ENCODE measurements around the gene C1QL4.
"Not testable (repeated sequence)": the region's sequence is repeated elsewhere in the genome, so short reads cannot be mapped to it uniquely, and the experiment has no call there.

Gene C1QL4

GRCh38 chr12:49339464-49339861 lies 2.5 kb upstream of the C1QL4 start:
- Histone ChIP-seq H3K36me3 (ENCODE audit: control insufficient read depth, insufficient read depth, low read length) (no peaks in the 10 kb centered on the region), H3K27ac (ENCODE audit: low read depth, low read length) (no peak overlapping the region), H3K4me3 (ENCODE audit: low read depth, low read length) (no peak overlapping the region)

DNA sequence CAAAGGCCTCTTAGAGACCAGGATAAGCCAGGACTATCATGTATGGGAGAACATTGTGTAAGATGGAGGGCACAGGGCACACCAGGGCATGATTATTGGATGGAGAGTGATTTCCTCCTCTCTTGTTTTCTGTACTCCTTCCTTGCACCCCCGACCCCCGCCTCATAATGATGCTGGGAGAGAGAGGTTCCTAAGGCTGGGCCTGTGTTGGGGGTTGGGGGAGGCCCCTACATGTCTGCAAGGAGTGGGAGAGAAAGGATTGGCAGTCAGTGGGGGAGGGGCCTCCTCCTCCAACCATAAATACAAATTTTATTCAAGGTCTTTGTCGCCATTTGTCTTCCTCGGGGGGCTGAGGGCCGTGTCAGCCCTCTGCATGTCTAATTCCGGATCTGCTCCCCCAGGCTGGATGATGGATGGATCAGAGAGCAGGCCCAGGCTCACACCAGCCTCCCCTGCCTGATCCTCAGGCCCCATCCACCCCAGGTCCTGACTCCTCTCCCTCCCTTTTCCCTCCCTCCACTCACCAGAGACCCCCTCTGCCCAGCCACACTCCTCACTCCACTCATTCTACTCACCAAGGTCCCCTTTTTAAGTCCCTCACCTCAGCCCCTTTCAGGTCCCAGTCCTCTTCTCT lies 2.0 kb upstream of the C1QL4 start:
- no peak overlapping the region for H3K27ac ChIP-seq (ENCODE audit: low read depth, low read length)
- no peak overlapping the region for H3K4me3 ChIP-seq (ENCODE audit: low read depth, low read length)
- H3K4me1 ChIP-seq (ENCODE audit: control insufficient read depth, insufficient read depth, low read length) = peaks cover 45% of the 10 kb centered on the region
- H3K36me3 ChIP-seq (ENCODE audit: control insufficient read depth, insufficient read depth, low read length) = no peaks in the 10 kb centered on the region
- no peaks in the 10 kb centered on the region for H3K9me3 ChIP-seq (ENCODE audit: control insufficient read depth, insufficient read depth, low read depth, low read length)
- no peak overlapping the region for H3K9ac ChIP-seq (ENCODE audit: low read length)
- H3K27me3 ChIP-seq (ENCODE audit: control insufficient read depth, insufficient read depth, low read length) = peaks cover 98% of the 10 kb centered on the region

More at GRCh38 chr12:49339464-49339861, 2.5 kb upstream of the C1QL4 start:
- H3K27me3 ChIP-seq (ENCODE audit: control insufficient read depth, insufficient read depth, low read length) = peaks cover 98% of the 10 kb centered on the region
- H3K4me1 ChIP-seq (ENCODE audit: control insufficient read depth, insufficient read depth, low read length) = peaks cover 45% of the 10 kb centered on the region
- H3K9me3 ChIP-seq (ENCODE audit: control insufficient read depth, insufficient read depth, low read depth, low read length) = no peaks in the 10 kb centered on the region
- no peak overlapping the region for H3K9ac ChIP-seq (ENCODE audit: low read length)

DNA sequence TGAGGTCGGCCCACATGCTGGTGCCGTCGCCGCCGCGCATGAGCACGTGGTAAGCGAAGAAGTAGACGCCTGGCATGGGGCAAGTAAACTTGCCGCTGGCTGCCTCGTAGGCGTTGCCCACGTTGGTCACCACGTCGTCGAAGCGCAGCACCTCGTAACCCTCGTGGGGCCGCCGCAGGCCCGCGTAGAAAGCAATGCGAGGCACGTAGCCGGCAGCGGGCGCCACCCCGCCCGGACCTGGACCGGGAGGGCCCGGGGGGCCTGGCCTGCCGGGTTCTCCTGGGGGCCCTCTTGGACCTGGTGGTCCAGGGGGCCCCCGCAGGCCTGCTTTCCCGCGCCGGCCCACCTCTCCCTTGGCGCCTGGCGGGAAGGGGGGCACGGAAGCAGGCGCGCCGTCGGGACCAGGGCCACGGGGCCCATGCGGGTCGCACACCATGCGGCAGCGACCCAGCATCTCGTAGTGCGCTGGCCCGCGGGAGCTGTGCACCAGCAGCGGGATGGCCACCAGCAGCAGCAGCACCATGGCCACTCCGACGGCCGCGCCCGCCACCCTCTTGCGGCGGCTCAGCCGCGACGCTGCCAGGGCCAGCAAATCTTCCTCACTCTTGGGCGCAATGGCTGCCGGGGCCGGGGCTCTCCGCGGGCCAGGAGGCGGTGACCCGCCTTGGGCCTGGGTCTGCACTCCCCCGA lies 888 bp downstream of the C1QL4 start:
- H3K9ac ChIP-seq (ENCODE audit: low read length) = no peak overlapping the region
- no peaks in the 10 kb centered on the region for H3K9me3 ChIP-seq (ENCODE audit: control insufficient read depth, insufficient read depth, low read depth, low read length)
- peaks cover 1% of the 10 kb centered on the region for H3K36me3 ChIP-seq (ENCODE audit: control insufficient read depth, insufficient read depth, low read length)
- peaks cover 94% of the 10 kb centered on the region for H3K27me3 ChIP-seq (ENCODE audit: control insufficient read depth, insufficient read depth, low read length)
- no peak overlapping the region for H3K27ac ChIP-seq (ENCODE audit: low read depth, low read length)
- peak overlapping the region; percentile 65 for H3K4me3 ChIP-seq (ENCODE audit: low read depth, low read length)
- H3K4me1 ChIP-seq (ENCODE audit: control insufficient read depth, insufficient read depth, low read length) = peaks cover 33% of the 10 kb centered on the region

GRCh38 chr12:49335118-49335954 lies 1.7 kb downstream of the C1QL4 start:
- H3K9me3 ChIP-seq (ENCODE audit: control insufficient read depth, insufficient read depth, low read depth, low read length) = no peaks in the 10 kb centered on the region
- H3K4me3 ChIP-seq (ENCODE audit: low read depth, low read length) = no peak overlapping the region
- no peak overlapping the region for H3K9ac ChIP-seq (ENCODE audit: low read length)
- no peak overlapping the region for H3K27ac ChIP-seq (ENCODE audit: low read depth, low read length)
- peaks cover 8% of the 10 kb centered on the region for H3K36me3 ChIP-seq (ENCODE audit: control insufficient read depth, insufficient read depth, low read length)
- peaks cover 86% of the 10 kb centered on the region for H3K27me3 ChIP-seq (ENCODE audit: control insufficient read depth, insufficient read depth, low read length)
- peaks cover 26% of the 10 kb centered on the region for H3K4me1 ChIP-seq (ENCODE audit: control insufficient read depth, insufficient read depth, low read length)

DNA sequence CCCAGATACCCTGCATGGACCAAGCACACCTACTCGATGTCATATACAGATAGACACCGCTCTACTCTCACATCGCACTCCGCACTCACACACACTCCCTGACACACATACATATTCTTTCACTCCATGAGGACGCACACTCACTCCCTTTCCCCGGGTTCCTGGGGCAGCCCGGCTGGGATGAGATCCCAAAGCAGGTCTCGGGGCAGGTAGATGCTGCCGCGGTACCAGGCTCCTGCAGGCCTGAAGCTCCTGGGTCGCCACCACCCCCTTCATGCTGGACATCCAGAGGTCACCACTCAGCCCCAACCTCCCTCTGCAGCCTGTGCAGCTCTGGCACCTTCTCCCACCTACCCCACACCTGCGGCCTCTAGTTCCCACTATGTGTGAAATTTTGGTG lies 2.3 kb downstream of the C1QL4 start:
- H3K9ac ChIP-seq (ENCODE audit: low read length) = no peak overlapping the region
- H3K4me1 ChIP-seq (ENCODE audit: control insufficient read depth, insufficient read depth, low read length) = peaks cover 25% of the 10 kb centered on the region
- peaks cover 80% of the 10 kb centered on the region for H3K27me3 ChIP-seq (ENCODE audit: control insufficient read depth, insufficient read depth, low read length)
- peaks cover 14% of the 10 kb centered on the region for H3K36me3 ChIP-seq (ENCODE audit: control insufficient read depth, insufficient read depth, low read length)
- no peaks in the 10 kb centered on the region for H3K9me3 ChIP-seq (ENCODE audit: control insufficient read depth, insufficient read depth, low read depth, low read length)
- H3K4me3 ChIP-seq (ENCODE audit: low read depth, low read length) = no peak overlapping the region
- H3K27ac ChIP-seq (ENCODE audit: low read depth, low read length) = no peak overlapping the region

DNA sequence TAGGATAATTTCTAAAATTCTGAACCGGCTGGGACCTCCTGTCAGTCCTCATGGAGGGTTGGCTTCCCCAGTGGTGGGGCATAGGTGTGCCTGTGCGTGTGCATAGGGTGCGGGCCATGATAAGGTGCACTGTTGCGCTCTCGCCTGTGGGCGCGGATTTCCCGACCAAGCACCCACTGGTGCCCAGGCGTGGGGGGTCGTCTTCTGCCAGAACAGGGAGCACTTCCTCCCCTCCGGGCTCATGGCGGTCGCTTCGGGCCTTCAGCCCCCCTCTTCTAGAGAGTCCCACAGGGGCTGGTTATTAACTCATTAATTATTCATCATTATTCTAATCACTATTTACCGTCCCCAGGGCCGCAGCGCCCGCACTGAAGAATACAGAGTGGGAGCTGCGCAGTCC lies 2.8 kb downstream of the C1QL4 start:
- H3K27ac ChIP-seq (ENCODE audit: low read depth, low read length) = no peak overlapping the region

DNA sequence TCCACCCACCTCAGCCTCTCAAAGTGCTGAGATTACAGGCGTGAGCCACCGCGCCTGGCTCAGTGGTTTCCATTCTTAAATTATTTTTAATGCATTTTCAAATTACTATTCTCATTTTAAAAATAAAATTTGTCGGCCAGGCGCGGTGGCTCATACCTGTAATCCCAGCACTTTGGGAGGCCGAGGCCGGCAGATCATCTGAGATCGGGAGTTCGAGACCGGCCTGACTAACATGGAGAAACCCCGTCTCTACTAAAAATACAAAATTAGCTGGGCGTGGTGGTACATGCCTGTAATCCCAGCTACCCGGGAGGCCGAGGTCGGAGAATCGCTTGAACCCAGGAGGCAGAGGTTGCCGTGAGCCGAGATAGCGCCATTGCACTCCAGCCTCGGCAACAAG lies 3.2 kb downstream of the C1QL4 start:
- H3K36me3 ChIP-seq (ENCODE audit: control insufficient read depth, insufficient read depth, low read length) = peaks cover 23% of the 10 kb centered on the region
- not testable (repeated sequence) for H3K4me3 ChIP-seq (ENCODE audit: low read depth, low read length); H3K27ac ChIP-seq (ENCODE audit: low read depth, low read length); H3K9ac ChIP-seq (ENCODE audit: low read length); H3K9me3 ChIP-seq (ENCODE audit: control insufficient read depth, insufficient read depth, low read depth, low read length)
- peaks cover 71% of the 10 kb centered on the region for H3K27me3 ChIP-seq (ENCODE audit: control insufficient read depth, insufficient read depth, low read length)
- peaks cover 16% of the 10 kb centered on the region for H3K4me1 ChIP-seq (ENCODE audit: control insufficient read depth, insufficient read depth, low read length)

More for the DNA sequence above, 2.8 kb downstream of the C1QL4 start:
- Histone ChIP-seq H3K9ac (ENCODE audit: low read length) (no peak overlapping the region), H3K36me3 (ENCODE audit: control insufficient read depth, insufficient read depth, low read length) (peaks cover 19% of the 10 kb centered on the region), H3K9me3 (ENCODE audit: control insufficient read depth, insufficient read depth, low read depth, low read length) (no peaks in the 10 kb centered on the region), H3K27me3 (ENCODE audit: control insufficient read depth, insufficient read depth, low read length) (peaks cover 75% of the 10 kb centered on the region), H3K4me1 (ENCODE audit: control insufficient read depth, insufficient read depth, low read length) (peaks cover 20% of the 10 kb centered on the region), H3K4me3 (ENCODE audit: low read depth, low read length) (no peak overlapping the region)

GRCh38 chr12:49332891-49333371 lies 4.1 kb downstream of the C1QL4 start:
- H3K27me3 ChIP-seq (ENCODE audit: control insufficient read depth, insufficient read depth, low read length) = peaks cover 62% of the 10 kb centered on the region
- H3K27ac ChIP-seq (ENCODE audit: low read depth, low read length) = no peak overlapping the region
- no peak overlapping the region for H3K9ac ChIP-seq (ENCODE audit: low read length)
- H3K9me3 ChIP-seq (ENCODE audit: control insufficient read depth, insufficient read depth, low read depth, low read length) = no peaks in the 10 kb centered on the region
- H3K4me3 ChIP-seq (ENCODE audit: low read depth, low read length) = peak overlapping the region; percentile 55
- H3K4me1 ChIP-seq (ENCODE audit: control insufficient read depth, insufficient read depth, low read length) = peaks cover 8% of the 10 kb centered on the region
- peaks cover 25% of the 10 kb centered on the region for H3K36me3 ChIP-seq (ENCODE audit: control insufficient read depth, insufficient read depth, low read length)

DNA sequence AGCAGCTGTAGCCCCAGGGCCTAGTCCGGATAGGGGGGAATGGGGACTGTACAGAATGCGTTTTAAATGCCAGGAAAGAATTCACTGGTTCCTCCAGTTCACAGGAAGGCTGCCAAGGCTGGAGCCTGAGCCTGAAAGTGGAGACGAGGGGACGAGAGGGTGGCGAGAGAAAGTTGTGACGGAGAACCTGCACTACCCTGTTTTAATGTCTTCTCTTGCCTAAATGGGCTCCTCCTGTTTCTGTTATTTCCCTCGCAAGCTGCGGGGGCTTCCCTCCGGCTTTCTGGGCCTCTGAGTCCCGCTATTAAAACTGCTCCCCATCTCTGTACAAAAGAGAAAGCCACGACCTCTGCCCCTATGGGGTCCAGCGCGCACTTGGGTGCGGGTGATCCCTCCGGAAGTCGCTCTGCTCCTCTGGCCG lies 4.5 kb downstream of the C1QL4 start:
- Histone ChIP-seq H3K27ac (ENCODE audit: low read depth, low read length) (no peak overlapping the region), H3K36me3 (ENCODE audit: control insufficient read depth, insufficient read depth, low read length) (peaks cover 29% of the 10 kb centered on the region), H3K9me3 (ENCODE audit: control insufficient read depth, insufficient read depth, low read depth, low read length) (no peaks in the 10 kb centered on the region), H3K4me3 (ENCODE audit: low read depth, low read length) (peak overlapping the region; percentile 55), H3K27me3 (ENCODE audit: control insufficient read depth, insufficient read depth, low read length) (peaks cover 58% of the 10 kb centered on the region), H3K4me1 (ENCODE audit: control insufficient read depth, insufficient read depth, low read length) (peaks cover 3% of the 10 kb centered on the region), H3K9ac (ENCODE audit: low read length) (no peak overlapping the region)

GRCh38 chr12:49331380-49332222 lies 5.4 kb downstream of the C1QL4 start:
- H3K27me3 ChIP-seq (ENCODE audit: control insufficient read depth, insufficient read depth, low read length) = peaks cover 49% of the 10 kb centered on the region
- no peak overlapping the region for H3K4me3 ChIP-seq (ENCODE audit: low read depth, low read length)
- no peaks in the 10 kb centered on the region for H3K9me3 ChIP-seq (ENCODE audit: control insufficient read depth, insufficient read depth, low read depth, low read length)
- H3K4me1 ChIP-seq (ENCODE audit: control insufficient read depth, insufficient read depth, low read length) = no peaks in the 10 kb centered on the region
- H3K9ac ChIP-seq (ENCODE audit: low read length) = no peak overlapping the region
- peaks cover 37% of the 10 kb centered on the region for H3K36me3 ChIP-seq (ENCODE audit: control insufficient read depth, insufficient read depth, low read length)
- H3K27ac ChIP-seq (ENCODE audit: low read depth, low read length) = no peak overlapping the region

Measured in HUES6 (cell line).